ENCODE measurements around the gene REPIN1. TPM values are rescaled to one million over a fixed set of nuclear protein-coding genes. Genes with fewer than 3 reads are reported as not detected.

The REPIN1 gene
- total RNA-seq, 1 donor from 2014 or later, result 67.2 TPM

GRCh38 chr7:150367677-150368095 lies 936 bp upstream of the REPIN1 start:
- Mint-ChIP-seq H3K9me3 (no peaks in the 10 kb centered on the region), H3K4me1 (ENCODE audit: low read depth) (peaks cover 49% of the 10 kb centered on the region), H3K4me3 (peak overlapping the region; percentile 94), H3K27ac (peak overlapping the region; percentile 98), H3K27me3 (ENCODE audit: insufficient read depth) (peaks cover 1% of the 10 kb centered on the region), H3K36me3 (ENCODE audit: low read depth) (peaks cover 11% of the 10 kb centered on the region)
- intact Hi-C loops (cut with micrococcal nuclease), result loop anchor here (1.0 kb wide), 2 partner anchors 10 to 46 kb away; no protein-coding TSS in a partner anchor
- no peak for DNase-seq (ENCODE audit: low spot score)

GRCh38 chr7:150368884-150369747 lies 494 bp downstream of the REPIN1 start:
- peaks cover 52% of the 10 kb centered on the region for H3K4me1 Mint-ChIP-seq (ENCODE audit: low read depth)
- no peaks in the 10 kb centered on the region for H3K9me3 Mint-ChIP-seq
- H3K27ac Mint-ChIP-seq, result peak overlapping the region; percentile 95
- peaks cover 23% of the 10 kb centered on the region for H3K36me3 Mint-ChIP-seq (ENCODE audit: low read depth)
- peaks cover 1% of the 10 kb centered on the region for H3K27me3 Mint-ChIP-seq (ENCODE audit: insufficient read depth)
- intact Hi-C loops (cut with micrococcal nuclease), result loop anchor here (1.0 kb wide), 4 partner anchors 10 to 48 kb away; partner anchors contain the start of gene ZNF775
- DNase-seq (ENCODE audit: low spot score), result no peak
- peak overlapping the region; percentile 94 for H3K4me3 Mint-ChIP-seq

- peaks cover 1% of the 10 kb centered on the region for H3K27me3 Mint-ChIP-seq (ENCODE audit: insufficient read depth)
- peaks cover 52% of the 10 kb centered on the region for H3K4me1 Mint-ChIP-seq (ENCODE audit: low read depth)
- peak overlapping the region; percentile 95 for H3K27ac Mint-ChIP-seq
- peaks cover 28% of the 10 kb centered on the region for H3K36me3 Mint-ChIP-seq (ENCODE audit: low read depth)
- intact Hi-C loops (cut with micrococcal nuclease), result loop anchor here (1.0 kb wide), 2 partner anchors 9 to 35 kb away; partner anchors contain the start of gene ZNF775
- H3K9me3 Mint-ChIP-seq, result no peaks in the 10 kb centered on the region
- H3K4me3 Mint-ChIP-seq, result peak overlapping the region; percentile 94
- DNase-seq (ENCODE audit: low spot score), result no peak
Observed at GRCh38 chr7:150369748-150370501, 1.3 kb downstream of the REPIN1 start.

GRCh38 chr7:150370612-150371071 lies 2.0 kb downstream of the REPIN1 start:
- no peak for DNase-seq (ENCODE audit: low spot score)
- intact Hi-C loops (cut with micrococcal nuclease), result no loop called here
- Mint-ChIP-seq H3K36me3 (ENCODE audit: low read depth) (peaks cover 28% of the 10 kb centered on the region), H3K27ac (no peak overlapping the region), H3K4me3 (peak overlapping the region; percentile 94), H3K4me1 (ENCODE audit: low read depth) (peaks cover 46% of the 10 kb centered on the region), H3K9me3 (no peaks in the 10 kb centered on the region), H3K27me3 (ENCODE audit: insufficient read depth) (no peaks in the 10 kb centered on the region)

- Mint-ChIP-seq H3K27me3 (ENCODE audit: insufficient read depth) (no peaks in the 10 kb centered on the region), H3K4me3 (no peak overlapping the region), H3K36me3 (ENCODE audit: low read depth) (peaks cover 28% of the 10 kb centered on the region), H3K27ac (no peak overlapping the region), H3K4me1 (ENCODE audit: low read depth) (peaks cover 48% of the 10 kb centered on the region), H3K9me3 (no peaks in the 10 kb centered on the region)
- intact Hi-C loops (cut with micrococcal nuclease), result no loop called here
- DNase-seq (ENCODE audit: low spot score), result no peak
Observed at GRCh38 chr7:150371131-150371995, 2.7 kb downstream of the REPIN1 start.

- no peak for DNase-seq (ENCODE audit: low spot score)
- intact Hi-C loops (cut with micrococcal nuclease), result no loop called here
- Mint-ChIP-seq H3K27ac (no peak overlapping the region), H3K36me3 (ENCODE audit: low read depth) (peaks cover 28% of the 10 kb centered on the region), H3K4me3 (no peak overlapping the region), H3K27me3 (ENCODE audit: insufficient read depth) (no peaks in the 10 kb centered on the region), H3K9me3 (no peaks in the 10 kb centered on the region), H3K4me1 (ENCODE audit: low read depth) (peaks cover 52% of the 10 kb centered on the region)
Observed at GRCh38 chr7:150371996-150372270, 3.3 kb downstream of the REPIN1 start.

GRCh38 chr7:150372271-150373048 lies 3.8 kb downstream of the REPIN1 start:
- Mint-ChIP-seq H3K36me3 (ENCODE audit: low read depth) (peaks cover 28% of the 10 kb centered on the region), H3K4me1 (ENCODE audit: low read depth) (peaks cover 52% of the 10 kb centered on the region)
- intact Hi-C loops (cut with micrococcal nuclease), result no loop called here

GRCh38 chr7:150373049-150373801 lies 4.6 kb downstream of the REPIN1 start:
- Mint-ChIP-seq H3K36me3 (ENCODE audit: low read depth) (peaks cover 28% of the 10 kb centered on the region), H3K4me1 (ENCODE audit: low read depth) (peaks cover 54% of the 10 kb centered on the region), H3K9me3 (no peaks in the 10 kb centered on the region), H3K27me3 (ENCODE audit: insufficient read depth) (no peaks in the 10 kb centered on the region), H3K4me3 (no peak overlapping the region), H3K27ac (peak overlapping the region; percentile 58)
- intact Hi-C loops (cut with micrococcal nuclease), result no loop called here
- DNase-seq (ENCODE audit: low spot score), result no peak

More at GRCh38 chr7:150372271-150373048, 3.8 kb downstream of the REPIN1 start:
- no peak overlapping the region for H3K4me3 Mint-ChIP-seq
- H3K27me3 Mint-ChIP-seq (ENCODE audit: insufficient read depth), result no peaks in the 10 kb centered on the region
- H3K27ac Mint-ChIP-seq, result no peak overlapping the region
- H3K9me3 Mint-ChIP-seq, result no peaks in the 10 kb centered on the region
- no peak for DNase-seq (ENCODE audit: low spot score)

- H3K4me3 Mint-ChIP-seq, result no peak overlapping the region
- peaks cover 27% of the 10 kb centered on the region for H3K36me3 Mint-ChIP-seq (ENCODE audit: low read depth)
- peaks cover 55% of the 10 kb centered on the region for H3K4me1 Mint-ChIP-seq (ENCODE audit: low read depth)
- no peak overlapping the region for H3K27ac Mint-ChIP-seq
- no peak for DNase-seq (ENCODE audit: low spot score)
- intact Hi-C loops (cut with micrococcal nuclease), result no loop called here
- H3K27me3 Mint-ChIP-seq (ENCODE audit: insufficient read depth), result no peaks in the 10 kb centered on the region
- no peaks in the 10 kb centered on the region for H3K9me3 Mint-ChIP-seq
Observed at GRCh38 chr7:150374026-150374425, 5.4 kb downstream of the REPIN1 start.

GRCh38 chr7:150374472-150374871 lies 5.8 kb downstream of the REPIN1 start:
- intact Hi-C loops (cut with micrococcal nuclease), result no loop called here
- Mint-ChIP-seq H3K36me3 (ENCODE audit: low read depth) (peaks cover 25% of the 10 kb centered on the region), H3K4me1 (ENCODE audit: low read depth) (peaks cover 54% of the 10 kb centered on the region), H3K9me3 (no peaks in the 10 kb centered on the region), H3K27me3 (ENCODE audit: insufficient read depth) (no peaks in the 10 kb centered on the region), H3K27ac (no peak overlapping the region), H3K4me3 (peak overlapping the region; percentile 10)
- no peak for DNase-seq (ENCODE audit: low spot score)

GRCh38 chr7:150375662-150376521 lies 7.3 kb downstream of the REPIN1 start:
- Mint-ChIP-seq H3K4me1 (ENCODE audit: low read depth) (peaks cover 54% of the 10 kb centered on the region), H3K27ac (peak overlapping the region; percentile 87), H3K9me3 (no peaks in the 10 kb centered on the region), H3K36me3 (ENCODE audit: low read depth) (peaks cover 22% of the 10 kb centered on the region), H3K27me3 (ENCODE audit: insufficient read depth) (no peaks in the 10 kb centered on the region), H3K4me3 (peak overlapping the region; percentile 75)
- intact Hi-C loops (cut with micrococcal nuclease), result loop anchor here (5.0 kb wide), 4 partner anchors 191 to 774 kb away; partner anchors contain the start of gene GIMAP4
- no peak for DNase-seq (ENCODE audit: low spot score)

Data from activated T-helper 1 cell treated with anti-CD3 and anti-CD28 coated beads, Interleukin-12 subunit alpha, Interleukin-12 subunit beta, Interleukin-2, Interleukin-4 antibody, amounts not matched to agents 30 ng/mL and 10 ng/mL and 1 ng/mL, durations not matched to agents 14 hours and 24 hours and 36 hours (primary cell).